HG03064 (cell line): ENCODE measurements around the gene SP6.

Experiments used
- ATAC-seq: cut with Tn5 transposase; IDR thresholded peaks from one replicate; pipeline ENCODE4 v1.9.1; 2021; ENCODE audit warnings: low read depth; ENCODE audit not compliant: unreplicated experiment

Gene SP6

GRCh38 chr17:47850692-47851573 lies at the start of gene SP6:
Gene SP6 (minus strand): TSS chr17:47851163. CDS start chr17:47848429, 2,734 bp downstream.
- no peak for ATAC-seq

- ATAC-seq, result no peak
Measured at GRCh38 chr17:47899643-47900042, 48.7 kb upstream of the SP6 start.

GRCh38 chr17:47898241-47898640 lies 47.3 kb upstream of the SP6 start:
- no peak for ATAC-seq

GRCh38 chr17:47897561-47897960 lies 46.6 kb upstream of the SP6 start:
- ATAC-seq, result no peak

GRCh38 chr17:47896672-47897490 lies 45.9 kb upstream of the SP6 start:
- no peak for ATAC-seq

GRCh38 chr17:47895856-47896671 lies 45.1 kb upstream of the SP6 start, which contains the start of gene SP2:
Gene SP2 (plus strand): TSS chr17:47896236. CDS start chr17:47896287, 51 bp downstream.
- peak; percentile 90 for ATAC-seq

GRCh38 chr17:47895347-47895855 lies 44.4 kb upstream of the SP6 start:
- ATAC-seq, result no peak

GRCh38 chr17:47894498-47895346 lies 43.8 kb upstream of the SP6 start:
- ATAC-seq, result no peak

- ATAC-seq, result no peak
Measured at GRCh38 chr17:47891545-47892088, 40.7 kb upstream of the SP6 start.

- ATAC-seq, result no peak
Measured at GRCh38 chr17:47889734-47890529, 39.0 kb upstream of the SP6 start.

- ATAC-seq, result no peak
Measured at GRCh38 chr17:47888293-47888692, 37.3 kb upstream of the SP6 start.

- ATAC-seq, result no peak
Measured at GRCh38 chr17:47884905-47885730, 34.2 kb upstream of the SP6 start.

GRCh38 chr17:47884427-47884740 lies 33.4 kb upstream of the SP6 start:
- no peak for ATAC-seq

GRCh38 chr17:47883589-47884426 lies 32.8 kb upstream of the SP6 start:
- no peak for ATAC-seq

GRCh38 chr17:47882695-47883588 lies 32.0 kb upstream of the SP6 start:
- ATAC-seq, result no peak

GRCh38 chr17:47882247-47882646 lies 31.3 kb upstream of the SP6 start:
- no peak for ATAC-seq
